GM12801 (cell line): ENCODE results near the gene EDN1.

ENCODE experiments used
- CTCF ChIP-seq: IDR thresholded peaks from one replicate; pipeline ENCODE4 v1.5.1; 2011; ENCODE audit warnings: control low read depth; ENCODE audit not compliant: insufficient read length; ENCODE audit errors: extremely low read depth

The EDN1 gene

GRCh38 chr6:12304487-12304886 is 14.3 kb downstream of the EDN1 start:
- no peak for TF ChIP-seq CTCF

GRCh38 chr6:12309070-12309469 is 18.9 kb downstream of the EDN1 start:
- no peak for TF ChIP-seq CTCF

- TF ChIP-seq CTCF: no peak
Measured at GRCh38 chr6:12311106-12311505, 20.9 kb downstream of the EDN1 start.

- TF ChIP-seq CTCF: no peak
Measured at GRCh38 chr6:12312736-12313135, 22.6 kb downstream of the EDN1 start.

GRCh38 chr6:12313306-12313991 is 23.3 kb downstream of the EDN1 start:
- TF ChIP-seq CTCF: no peak

GRCh38 chr6:12313992-12314589 is 23.9 kb downstream of the EDN1 start:
- no peak for TF ChIP-seq CTCF

- TF ChIP-seq CTCF: no peak
Measured at GRCh38 chr6:12314751-12315150, 24.6 kb downstream of the EDN1 start.
